ENCODE measurements around the gene CCZ1B.
"Not testable (repeated sequence)": the region's sequence is repeated elsewhere in the genome, so short reads cannot be mapped to it uniquely, and the experiment has no call there.

The CCZ1B gene

GRCh38 chr7:6831018-6831725 is 5.1 kb upstream of the CCZ1B start:
- in situ Hi-C loops (cut with MboI; ENCODE audit: low sequenced_read_pairs) = no loop called here

DNA sequence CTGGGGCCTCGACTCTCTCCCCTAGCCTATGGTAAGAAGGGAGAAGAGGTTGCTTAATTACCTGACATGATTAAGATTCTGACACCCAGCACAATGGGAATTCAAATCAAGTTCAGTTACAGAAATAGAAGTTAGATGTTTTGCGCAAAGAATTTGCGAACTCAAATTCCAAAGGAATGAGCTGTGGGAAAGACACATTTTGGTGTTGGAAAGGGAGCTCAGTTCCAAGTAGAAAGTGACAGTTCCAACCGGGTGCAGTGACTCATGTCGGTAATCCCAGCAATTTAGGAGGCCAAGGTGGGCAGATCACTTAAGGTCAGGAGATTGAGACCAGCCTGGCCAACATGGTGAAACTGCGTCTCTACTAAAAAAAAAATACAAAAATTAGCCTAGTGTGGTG is 4.0 kb upstream of the CCZ1B start:
- in situ Hi-C loops (cut with MboI; ENCODE audit: low sequenced_read_pairs) = not testable (repeated sequence)

- in situ Hi-C loops (cut with MboI; ENCODE audit: low sequenced_read_pairs) = not testable (repeated sequence)
Measured at GRCh38 chr7:6829616-6830015, 3.5 kb upstream of the CCZ1B start.

DNA sequence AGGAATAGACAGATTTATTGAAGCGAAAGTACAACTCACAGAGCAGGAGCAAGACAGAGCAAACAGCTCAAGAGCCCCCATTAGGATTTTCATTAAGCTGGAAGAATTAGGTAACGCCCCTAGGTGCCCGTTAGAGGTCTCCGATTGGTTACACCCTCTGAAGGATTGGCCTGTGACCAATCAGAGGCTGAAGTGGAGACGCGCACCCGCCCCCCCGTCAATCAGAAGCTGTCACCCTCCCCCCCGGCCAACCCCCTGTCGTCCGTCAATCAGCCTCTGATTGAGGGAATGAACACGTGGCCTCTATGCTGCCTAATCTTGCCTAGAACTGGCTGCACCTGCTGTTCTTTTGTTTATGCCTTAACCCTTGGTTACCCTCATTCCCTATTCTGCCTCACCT is 1.1 kb upstream of the CCZ1B start:
- in situ Hi-C loops (cut with MboI; ENCODE audit: low sequenced_read_pairs) = not testable (repeated sequence)

DNA sequence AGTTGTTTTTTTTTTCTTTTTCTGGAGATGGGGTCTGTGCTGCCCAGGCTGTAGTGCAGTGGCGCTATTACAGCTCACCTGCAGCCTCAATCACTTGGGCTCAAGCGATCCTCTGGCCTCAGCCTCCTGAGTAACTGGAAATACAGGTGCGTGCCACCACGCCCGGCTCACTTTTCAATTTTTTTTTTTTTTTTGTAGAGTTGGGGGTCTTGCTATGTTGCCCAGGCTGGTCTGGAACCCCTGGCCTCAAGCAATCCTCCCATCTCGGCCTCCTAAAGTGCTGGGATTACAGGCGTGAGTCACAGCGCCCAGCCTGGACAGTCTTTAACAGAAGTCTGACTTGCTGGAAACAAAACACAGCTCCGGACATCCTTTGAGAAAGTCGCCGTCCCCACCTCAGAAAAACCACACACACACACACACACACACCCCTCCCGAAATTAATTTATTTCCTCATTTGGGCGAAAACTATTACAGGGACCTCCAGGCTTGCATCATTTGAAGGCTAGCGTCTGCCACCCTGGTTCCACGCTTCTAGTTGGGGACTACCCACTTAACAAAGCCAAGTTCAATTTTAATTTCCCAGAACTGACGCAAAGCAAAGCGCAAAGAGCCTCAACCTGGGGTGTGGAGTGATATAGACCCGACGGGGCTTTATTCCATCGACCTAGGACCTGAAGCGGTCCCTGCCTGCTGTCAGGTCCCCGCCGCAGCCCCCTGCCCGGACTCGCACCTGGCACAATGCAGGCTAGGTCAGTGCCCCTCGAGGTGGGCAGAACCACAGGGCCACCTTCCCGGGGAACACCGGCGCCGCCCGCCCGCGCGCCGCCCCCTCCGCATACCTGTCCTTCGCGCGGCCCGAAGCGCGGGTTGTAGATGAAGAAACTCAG is 594 bp downstream of the CCZ1B start:
- in situ Hi-C loops (cut with MboI; ENCODE audit: low sequenced_read_pairs) = not testable (repeated sequence)

- in situ Hi-C loops (cut with MboI; ENCODE audit: low sequenced_read_pairs) = not testable (repeated sequence)
Measured at GRCh38 chr7:6821622-6822021, 4.5 kb downstream of the CCZ1B start.

DNA sequence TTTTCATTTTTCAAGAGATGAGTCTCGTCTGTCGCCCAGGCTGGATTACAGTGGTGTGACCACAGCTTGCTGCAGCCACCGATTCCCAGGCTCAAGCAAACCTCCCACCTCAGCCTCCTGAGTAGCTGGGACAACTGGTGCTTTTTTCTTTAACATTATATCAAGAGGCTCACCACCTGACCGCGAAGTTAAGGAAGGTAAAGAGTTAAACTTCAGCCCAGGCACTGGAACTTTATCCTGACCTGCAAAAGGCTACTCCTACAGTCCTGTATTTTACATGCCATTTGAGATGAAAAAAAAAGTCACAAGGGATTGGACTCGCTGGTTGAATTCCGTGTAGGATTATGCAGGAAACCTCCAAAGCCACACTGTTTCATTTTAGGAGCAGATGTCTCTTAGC is 10.6 kb downstream of the CCZ1B start:
- in situ Hi-C loops (cut with MboI; ENCODE audit: low sequenced_read_pairs) = not testable (repeated sequence)

DNA sequence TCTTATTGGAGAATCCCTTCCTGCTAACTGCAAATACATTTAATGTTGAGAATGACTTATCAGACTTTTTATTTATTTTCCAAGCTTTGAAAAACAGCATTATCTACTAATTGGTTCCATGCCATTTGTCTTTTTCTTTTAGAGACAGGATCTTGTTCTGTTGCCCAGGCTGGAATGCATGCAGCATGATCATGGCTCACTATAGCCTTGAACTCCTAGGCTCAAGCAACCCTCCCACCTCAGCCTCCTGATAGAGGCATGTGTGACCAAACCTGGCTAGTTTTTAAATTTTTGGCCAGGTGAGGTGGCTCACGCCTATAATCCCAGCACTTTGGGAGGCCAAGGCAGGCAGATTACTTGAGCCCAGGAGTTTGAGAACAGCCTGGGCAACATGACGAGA is 13.1 kb downstream of the CCZ1B start:
- in situ Hi-C loops (cut with MboI; ENCODE audit: low sequenced_read_pairs) = not testable (repeated sequence)

- in situ Hi-C loops (cut with MboI; ENCODE audit: low sequenced_read_pairs) = not testable (repeated sequence)
Measured at GRCh38 chr7:6807959-6808358, 18.1 kb downstream of the CCZ1B start.

GRCh38 chr7:6807393-6807918 is 18.6 kb downstream of the CCZ1B start:
- in situ Hi-C loops (cut with MboI; ENCODE audit: low sequenced_read_pairs) = not testable (repeated sequence)

GRCh38 chr7:6800331-6800730 is 25.7 kb downstream of the CCZ1B start:
- in situ Hi-C loops (cut with MboI; ENCODE audit: low sequenced_read_pairs) = not testable (repeated sequence)

- in situ Hi-C loops (cut with MboI; ENCODE audit: low sequenced_read_pairs) = not testable (repeated sequence)
Measured at GRCh38 chr7:6799887-6800286, 26.2 kb downstream of the CCZ1B start.

DNA sequence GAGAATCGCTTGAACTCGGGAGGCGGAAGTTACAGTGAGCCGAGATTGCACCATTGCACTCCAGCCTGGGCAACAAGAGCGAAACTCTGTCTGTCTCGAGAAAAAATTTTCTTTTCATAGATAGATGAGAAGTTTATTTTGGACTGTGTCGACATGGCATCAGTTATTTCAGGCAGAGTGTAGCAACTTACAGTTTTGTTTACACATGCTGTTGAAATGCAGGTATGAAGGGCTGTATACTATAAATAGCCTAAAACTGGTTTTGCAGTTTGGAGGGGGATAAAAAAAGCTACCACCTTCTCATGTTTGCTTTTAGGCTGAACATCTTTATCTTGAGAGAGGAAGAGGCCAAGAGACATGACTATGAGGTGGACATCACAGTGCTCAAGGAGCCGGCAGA is 28.0 kb downstream of the CCZ1B start:
- in situ Hi-C loops (cut with MboI; ENCODE audit: low sequenced_read_pairs) = not testable (repeated sequence)

GRCh38 chr7:6797218-6797617 is 28.9 kb downstream of the CCZ1B start:
- in situ Hi-C loops (cut with MboI; ENCODE audit: low sequenced_read_pairs) = not testable (repeated sequence)

- in situ Hi-C loops (cut with MboI; ENCODE audit: low sequenced_read_pairs) = not testable (repeated sequence)
Measured at GRCh38 chr7:6794276-6794675, 31.8 kb downstream of the CCZ1B start.

DNA sequence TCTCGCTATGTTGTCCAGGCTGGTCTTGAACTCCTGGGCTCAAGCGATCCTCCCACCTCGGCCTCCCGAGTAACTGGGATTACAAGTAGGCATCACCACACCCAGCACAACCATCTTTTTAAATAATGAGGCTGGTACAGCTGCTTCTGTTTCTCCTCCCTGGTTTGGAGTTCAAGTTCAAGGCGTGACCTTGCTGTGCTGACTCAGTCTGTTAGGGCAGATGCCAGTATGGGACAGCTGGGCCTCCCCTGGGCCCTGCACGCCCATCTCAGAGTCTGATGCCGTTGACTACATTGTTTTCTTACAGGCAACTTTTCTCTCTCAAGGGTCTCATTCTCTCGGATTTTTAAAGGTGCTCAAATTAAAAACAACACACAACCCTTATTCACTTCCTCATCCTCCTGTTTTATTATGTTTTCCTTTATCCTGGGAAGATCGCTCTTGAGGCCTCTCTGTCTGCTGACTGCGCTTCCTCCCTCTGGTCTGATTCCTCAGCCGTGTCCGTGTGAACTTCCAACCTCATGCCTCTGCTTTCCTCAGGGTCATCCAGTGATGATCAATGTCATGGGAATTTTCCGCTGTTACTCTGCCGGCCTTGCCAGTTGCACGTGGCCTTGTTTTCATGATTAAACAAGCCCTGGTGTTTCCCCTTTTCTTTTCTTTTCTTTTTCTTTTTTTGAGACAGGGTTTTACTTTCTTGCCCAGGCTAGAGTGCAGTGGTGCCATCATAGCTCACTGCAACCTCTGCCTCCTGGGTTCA is 33.8 kb downstream of the CCZ1B start:
- in situ Hi-C loops (cut with MboI; ENCODE audit: low sequenced_read_pairs) = not testable (repeated sequence)

- in situ Hi-C loops (cut with MboI; ENCODE audit: low sequenced_read_pairs) = not testable (repeated sequence)
Measured at GRCh38 chr7:6789353-6789752, 36.7 kb downstream of the CCZ1B start.

DNA sequence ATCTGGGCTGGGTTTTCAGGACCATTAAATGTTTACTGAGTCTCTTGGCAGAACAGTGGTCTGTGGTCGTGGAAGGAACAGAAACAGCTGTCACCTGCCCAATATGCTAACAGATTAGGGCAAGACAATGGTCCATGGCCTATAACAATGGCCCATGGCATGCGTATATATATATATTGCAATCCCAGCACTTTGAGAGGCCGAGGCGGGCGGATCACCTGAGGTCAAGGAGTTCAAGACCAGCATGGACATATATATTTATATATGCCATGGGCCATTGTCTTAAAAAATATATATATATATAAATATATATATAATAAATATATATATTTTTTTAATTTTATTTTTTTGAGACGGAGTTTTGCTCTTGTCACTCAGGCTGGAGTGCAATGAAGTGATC is 44.5 kb downstream of the CCZ1B start:
- in situ Hi-C loops (cut with MboI; ENCODE audit: low sequenced_read_pairs) = not testable (repeated sequence)

- in situ Hi-C loops (cut with MboI; ENCODE audit: low sequenced_read_pairs) = not testable (repeated sequence)
Measured at GRCh38 chr7:6761186-6761585, 64.9 kb downstream of the CCZ1B start.

- in situ Hi-C loops (cut with MboI; ENCODE audit: low sequenced_read_pairs) = not testable (repeated sequence)
Measured at GRCh38 chr7:6753964-6754363, 72.1 kb downstream of the CCZ1B start, which contains the start of gene RSPH10B2. RSPH10B2 (plus strand) TSS chr7:6754103; CDS start chr7:6757678, 3,575 bp downstream.

DNA sequence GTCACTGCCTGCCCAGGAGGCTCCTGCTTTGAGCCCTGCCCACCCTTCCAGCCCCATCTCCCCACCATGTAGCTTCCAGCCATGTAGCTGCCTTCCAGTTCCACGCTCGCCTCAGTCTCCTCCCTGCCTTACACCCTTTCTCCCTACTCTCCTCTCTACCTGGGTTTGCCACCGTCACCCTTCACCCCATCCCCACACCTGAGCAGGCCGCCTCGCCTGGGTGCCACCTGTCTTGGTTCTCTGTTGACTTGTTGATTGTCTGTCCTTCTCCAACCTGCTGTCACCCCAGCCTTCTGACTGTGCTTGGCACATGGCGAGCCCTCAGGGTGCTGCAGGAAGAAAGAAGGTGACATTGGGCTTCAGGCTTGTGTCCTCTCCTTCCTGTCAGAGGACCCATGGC is 75.9 kb downstream of the CCZ1B start:
- in situ Hi-C loops (cut with MboI; ENCODE audit: low sequenced_read_pairs) = not testable (repeated sequence)

Measured in hTERT RPE-1 (cell line).